Activated CD8-positive, alpha-beta memory T cell treated with anti-CD3 and anti-CD28 coated beads for 4 hours (primary cell): Measurements from ENCODE around the gene OR2M7.
"Not testable (repeated sequence)": the region's sequence is repeated elsewhere in the genome, so short reads cannot be mapped to it uniquely, and the experiment has no call there.

Experiments
- DNase-seq, 2 donors: peaks; one replicate each; pipeline ENCODE4 v3.0.0-alpha.2; 2020; ENCODE audit warnings: low read depth in 2 of 2

The OR2M7 gene, protein sequence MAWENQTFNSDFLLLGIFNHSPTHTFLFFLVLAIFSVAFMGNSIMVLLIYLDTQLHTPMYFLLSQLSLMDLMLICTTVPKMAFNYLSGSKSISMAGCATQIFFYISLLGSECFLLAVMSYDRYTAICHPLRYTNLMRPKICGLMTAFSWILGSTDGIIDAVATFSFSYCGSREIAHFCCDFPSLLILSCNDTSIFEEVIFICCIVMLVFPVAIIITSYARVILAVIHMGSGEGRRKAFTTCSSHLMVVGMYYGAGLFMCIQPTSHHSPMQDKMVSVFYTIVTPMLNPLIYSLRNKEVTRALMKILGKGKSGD

DNA sequence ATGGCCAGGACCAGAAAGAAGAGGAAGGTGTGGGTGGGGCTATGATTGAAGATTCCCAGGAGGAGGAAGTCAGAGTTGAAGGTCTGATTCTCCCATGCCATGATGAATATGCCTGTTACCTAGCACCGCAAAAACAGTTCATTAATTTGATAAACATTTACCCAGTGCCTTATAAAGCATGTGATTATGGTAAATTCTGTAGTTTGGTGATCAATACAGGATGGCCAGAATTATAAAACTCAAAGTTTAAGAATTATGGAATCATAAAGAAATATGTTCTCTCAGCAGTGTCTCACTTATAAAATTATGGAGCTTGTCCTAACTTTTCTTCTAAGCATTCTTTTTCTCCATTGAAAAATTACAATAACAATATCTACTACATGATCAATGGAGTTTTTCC, at the start of gene OR2M7:
Gene OR2M7 (minus strand): TSS at position 101 of the 400 bp plus-strand sequence. CDS start 0 bp downstream, at position 101.
- DNase-seq = no peak

GRCh38 chr1:248373761-248374160, 49.4 kb upstream of the OR2M7 start:
- no peak for DNase-seq

- no peak for DNase-seq
Measured at GRCh38 chr1:248372394-248372793, 48.0 kb upstream of the OR2M7 start.

- DNase-seq = no peak
Measured at GRCh38 chr1:248366609-248367008, 42.2 kb upstream of the OR2M7 start.

GRCh38 chr1:248361121-248361715, 36.9 kb upstream of the OR2M7 start, which contains the start of gene OR2T4:
TSS of gene OR2T4 (plus strand) at chr1:248361665. CDS start at chr1:248361665, 0 bp downstream.
- DNase-seq = no peak

GRCh38 chr1:248359415-248359814, 35.0 kb upstream of the OR2M7 start:
- no peak for DNase-seq

GRCh38 chr1:248348475-248348874, 24.1 kb upstream of the OR2M7 start, which contains the start of gene OR14C36:
TSS of gene OR14C36 (plus strand) at chr1:248348775. CDS start at chr1:248348775, 0 bp downstream.
- DNase-seq = no peak

GRCh38 chr1:248343451-248343850, 19.1 kb upstream of the OR2M7 start:
- DNase-seq = no peak

GRCh38 chr1:248316796-248317195, 7.6 kb downstream of the OR2M7 start:
- no peak for DNase-seq

DNA sequence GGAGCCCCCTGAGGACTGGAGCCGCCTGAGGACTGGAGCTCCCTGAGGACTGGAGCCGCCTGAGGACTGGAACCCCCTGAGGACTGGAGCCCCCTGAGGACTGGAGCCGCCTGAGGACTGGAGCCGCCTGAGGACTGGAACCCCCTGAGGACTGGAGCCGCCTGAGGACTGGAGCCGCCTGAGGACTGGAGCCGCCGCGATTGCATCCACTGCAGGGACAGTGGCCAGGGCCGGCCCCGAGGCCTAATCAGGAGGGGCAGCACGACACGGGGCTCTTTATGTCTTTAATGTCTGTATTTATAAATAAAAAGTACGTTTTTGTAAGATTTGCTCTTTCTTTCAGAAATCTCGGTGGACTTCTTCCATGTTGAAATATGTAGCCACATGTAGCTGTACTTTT, 17.6 kb downstream of the OR2M7 start:
- DNase-seq = not testable (repeated sequence)

DNA sequence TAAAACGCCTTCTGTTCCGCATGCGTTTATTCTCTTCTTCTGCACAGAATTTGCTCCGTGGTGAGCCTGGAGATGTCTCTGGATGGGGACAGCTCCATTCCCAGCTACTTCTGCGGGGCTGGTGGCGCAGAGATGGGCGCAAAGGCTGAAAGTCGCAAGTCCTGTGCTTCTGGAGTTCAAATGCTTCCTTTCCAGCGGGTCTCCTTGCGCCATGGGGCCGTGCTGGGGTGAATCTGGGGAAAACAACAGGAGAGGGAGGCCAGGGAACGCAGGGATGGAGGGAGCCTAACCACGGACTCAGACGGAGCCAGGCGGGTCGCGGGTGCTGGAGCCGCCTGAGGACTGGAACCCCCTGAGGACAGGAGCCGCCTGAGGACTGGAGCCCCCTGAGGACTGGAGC, 18.3 kb downstream of the OR2M7 start:
- DNase-seq = no peak

GRCh38 chr1:248305672-248306071, 18.7 kb downstream of the OR2M7 start:
- not testable (repeated sequence) for DNase-seq

DNA sequence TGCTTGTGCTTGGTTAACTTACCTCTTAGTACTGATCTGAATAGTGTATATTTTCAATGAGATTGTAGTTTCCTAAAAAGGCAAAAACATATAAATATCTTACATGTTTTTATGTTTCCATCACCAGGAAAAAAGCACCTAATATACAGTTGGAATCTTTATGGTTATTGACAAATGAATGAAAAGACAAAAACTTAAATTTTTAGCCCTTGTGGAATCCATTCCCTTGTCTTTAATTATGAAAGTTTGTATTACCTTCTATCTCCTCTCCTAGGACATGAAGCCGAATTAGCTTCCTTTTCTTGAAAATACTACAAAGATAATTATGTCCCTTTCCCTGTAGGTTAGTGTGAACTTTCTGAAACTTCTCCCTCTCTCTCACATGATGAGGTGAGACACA, 21.0 kb downstream of the OR2M7 start, which contains the start of gene OR2T12:
Gene OR2T12 (minus strand): TSS at position 101 of the 400 bp plus-strand sequence. CDS start 7,846 bp downstream, outside the sequence.
- no peak for DNase-seq

GRCh38 chr1:248288391-248288790, 36.0 kb downstream of the OR2M7 start:
- DNase-seq = no peak

GRCh38 chr1:248277876-248278275, 46.5 kb downstream of the OR2M7 start, which contains the start of gene OR2T33:
TSS of gene OR2T33 (minus strand) at chr1:248277976. CDS start at chr1:248273814, 4,162 bp downstream.
- no peak for DNase-seq
